Mesenchymal stem cell (in vitro differentiated cells and primary cell): ENCODE data around the gene MTMR11.

Source experiments
- DNase-seq: peaks from one replicate; pipeline ENCODE4 v3.0.0-alpha.2; 2013
- H2AFZ ChIP-seq: one replicate; pipeline ENCODE4 v1.6.1; 2013; ENCODE audit warnings: low read depth, mild to moderate bottlenecking, control low read depth, inconsistent platforms, low read length, moderate library complexity
- H2AK5ac ChIP-seq: 2 replicates; pipeline ENCODE4 v1.6.1; 2013; ENCODE audit warnings: low read length, moderate library complexity, mild to moderate bottlenecking, inconsistent platforms; ENCODE audit not compliant: severe bottlenecking
- H2BK120ac ChIP-seq: one replicate; pipeline ENCODE4 v1.6.1; 2013; ENCODE audit warnings: low read depth, mild to moderate bottlenecking, inconsistent platforms, low read length, moderate library complexity
- H2BK12ac ChIP-seq, 2 experiments: one replicate each; pipeline ENCODE4 v1.6.1; 2013; ENCODE audit warnings: inconsistent platforms in 2 of 2, low read length in 2 of 2, mild to moderate bottlenecking in 2 of 2, moderate library complexity in 2 of 2, control low read depth in 1 of 2
- H2BK15ac ChIP-seq: one replicate; pipeline ENCODE4 v1.6.1; 2013; ENCODE audit warnings: mild to moderate bottlenecking, low read depth, inconsistent platforms; ENCODE audit not compliant: poor library complexity, severe bottlenecking
- H2BK5ac ChIP-seq: 2 replicates; pipeline ENCODE4 v1.6.1; 2013; ENCODE audit warnings: low read depth, mild to moderate bottlenecking, low read length, control low read depth, inconsistent platforms; ENCODE audit not compliant: poor library complexity, severe bottlenecking
- H3K14ac ChIP-seq, 2 experiments: one replicate each; pipeline ENCODE4 v1.6.1; 2013; ENCODE audit warnings: inconsistent platforms in 2 of 2, low read length in 2 of 2, control low read depth in 1 of 2, mild to moderate bottlenecking in 1 of 2, moderate library complexity in 1 of 2
- H3K18ac ChIP-seq, 2 experiments: one replicate each; pipeline ENCODE4 v1.6.1; 2013; ENCODE audit warnings: inconsistent platforms in 2 of 2, low read length in 2 of 2, control low read depth in 1 of 2, low read depth in 1 of 2, mild to moderate bottlenecking in 1 of 2
- H3K23ac ChIP-seq, 2 experiments: one replicate each; pipeline ENCODE4 v1.6.1; 2013; ENCODE audit warnings: inconsistent platforms in 2 of 2, low read length in 2 of 2, mild to moderate bottlenecking in 2 of 2, moderate library complexity in 2 of 2, control low read depth in 1 of 2
- H3K27ac ChIP-seq: 2 replicates; pipeline ENCODE4 v1.5.1; 2013; ENCODE audit warnings: mild to moderate bottlenecking, moderate library complexity, low read length, control low read depth, inconsistent platforms; ENCODE audit not compliant: poor library complexity, severe bottlenecking
- H3K27me3 ChIP-seq, 2 experiments: 2 replicates each; pipeline versions ENCODE4 v1.6.1 to v1.7.0; 2013; ENCODE audit warnings: low read length in 2 of 2, mild to moderate bottlenecking in 2 of 2, moderate library complexity in 2 of 2, control low read depth in 1 of 2, inconsistent platforms in 1 of 2; ENCODE audit not compliant: control insufficient read depth in 1 of 2, insufficient read depth in 1 of 2
- H3K36me3 ChIP-seq, 2 experiments: 2 replicates each; pipeline versions ENCODE4 v1.6.1 to v1.7.0; 2013; ENCODE audit warnings: low read length in 2 of 2, control low read depth in 1 of 2, inconsistent platforms in 1 of 2, low read depth in 1 of 2, mild to moderate bottlenecking in 1 of 2; ENCODE audit not compliant: insufficient read depth in 2 of 2, control insufficient read depth in 1 of 2
- H3K4ac ChIP-seq, 2 experiments: one replicate each; pipeline ENCODE4 v1.6.1; 2013; ENCODE audit warnings: inconsistent platforms in 2 of 2, low read length in 2 of 2, mild to moderate bottlenecking in 2 of 2, moderate library complexity in 2 of 2, control low read depth in 1 of 2, low read depth in 1 of 2
- H3K4me1 ChIP-seq: 2 replicates; pipeline ENCODE4 v1.6.1; 2013; ENCODE audit warnings: low read depth, low read length, control low read depth; ENCODE audit not compliant: control insufficient read depth, insufficient read depth
- H3K4me2 ChIP-seq: 2 replicates; pipeline ENCODE4 v1.6.1; 2013; ENCODE audit warnings: low read length, mild to moderate bottlenecking, inconsistent platforms; ENCODE audit not compliant: poor library complexity, severe bottlenecking
- H3K4me3 ChIP-seq, 2 experiments: 2 replicates each; pipeline versions ENCODE4 v1.5.1 to v1.7.0; 2013; ENCODE audit warnings: low read length in 2 of 2, mild to moderate bottlenecking in 2 of 2, control low read depth in 1 of 2, low read depth in 1 of 2; ENCODE audit not compliant: insufficient read depth in 1 of 2
- H3K79me1 ChIP-seq: replicated peaks from 2 replicates; pipeline ENCODE4 v1.6.1; 2013; ENCODE audit warnings: mild to moderate bottlenecking, control low read depth, low read length, inconsistent platforms; ENCODE audit not compliant: poor library complexity, severe bottlenecking
- H3K9ac ChIP-seq: 2 replicates; pipeline ENCODE4 v1.7.0; 2013; ENCODE audit warnings: mild to moderate bottlenecking, low read length, moderate library complexity
- H3K9me3 ChIP-seq: 2 replicates; pipeline ENCODE4 v1.7.0; 2013; ENCODE audit warnings: mild to moderate bottlenecking, low read length; ENCODE audit not compliant: control insufficient read depth
- H4K8ac ChIP-seq: one replicate; pipeline ENCODE4 v1.6.1; 2013; ENCODE audit warnings: inconsistent platforms, mild to moderate bottlenecking, low read length, moderate library complexity
- H4K91ac ChIP-seq: one replicate; pipeline ENCODE4 v1.6.1; 2013; ENCODE audit warnings: mild to moderate bottlenecking, low read length, inconsistent platforms
- WGBS: methylation state at CpG from one replicate; pipeline ENCODE4 v1.1.7; 2013; ENCODE audit warnings: mixed read lengths; 5-methylcytosine and 5-hydroxymethylcytosine counted together

MTMR11 gene

GRCh38 chr1:149945206-149945605, 8.5 kb upstream of the MTMR11 start:
- 97% methylated on average over 4 of the region's 4 CpGs for WGBS

GRCh38 chr1:149942885-149943284, 6.2 kb upstream of the MTMR11 start:
- no peak overlapping the region for H2BK15ac ChIP-seq
- WGBS, result 38% methylated on average over 1 of the region's 3 CpGs
- no peak overlapping the region for H4K91ac ChIP-seq
- H3K14ac ChIP-seq, result no peak overlapping the region
- no peak overlapping the region for H3K4ac ChIP-seq
- H4K8ac ChIP-seq, result no peak overlapping the region
- H2BK5ac ChIP-seq, result no peak overlapping the region
- H3K9ac ChIP-seq, result peak overlapping the region; percentile 5
- no peak overlapping the region for H3K4me3 ChIP-seq
- no peak overlapping the region for H2AFZ ChIP-seq
- H3K27me3 ChIP-seq, result no peaks in the 10 kb centered on the region
- peaks cover 28 to 39% of the 10 kb centered on the region in 2 experiments for H3K36me3 ChIP-seq
- H3K18ac ChIP-seq, result no peak overlapping the region
- H3K79me1 ChIP-seq, result peaks cover 29% of the 10 kb centered on the region
- DNase-seq, result no peak
- H2BK120ac ChIP-seq, result no peak overlapping the region
- peaks cover 7% of the 10 kb centered on the region for H3K4me1 ChIP-seq
- H3K9me3 ChIP-seq, result no peaks in the 10 kb centered on the region
- no peak overlapping the region for H2BK12ac ChIP-seq
- no peak overlapping the region for H2AK5ac ChIP-seq
- no peak overlapping the region for H3K4me2 ChIP-seq
- H3K27ac ChIP-seq, result no peak overlapping the region
- H3K23ac ChIP-seq, result no peak overlapping the region

More at GRCh38 chr1:149945206-149945605, 8.5 kb upstream of the MTMR11 start:
- H3K27ac ChIP-seq, result no peak overlapping the region
- no peak overlapping the region for H3K4me3 ChIP-seq
- no peak overlapping the region for H3K9ac ChIP-seq
- H3K79me1 ChIP-seq, result peaks cover 30% of the 10 kb centered on the region
- no peak overlapping the region for H2BK5ac ChIP-seq
- no peaks in the 10 kb centered on the region for H3K27me3 ChIP-seq
- H2BK120ac ChIP-seq, result no peak overlapping the region
- no peak overlapping the region for H3K4me2 ChIP-seq
- H3K23ac ChIP-seq, result no peak overlapping the region
- no peak overlapping the region for H3K18ac ChIP-seq
- no peak overlapping the region for H2AFZ ChIP-seq
- H3K9me3 ChIP-seq, result no peaks in the 10 kb centered on the region
- H3K14ac ChIP-seq, result no peak overlapping the region
- no peak overlapping the region for H2BK12ac ChIP-seq
- H2AK5ac ChIP-seq, result no peak overlapping the region
- peaks cover 42 to 61% of the 10 kb centered on the region in 2 experiments for H3K36me3 ChIP-seq
- no peak overlapping the region for H2BK15ac ChIP-seq
- H3K4ac ChIP-seq, result no peak overlapping the region
- no peak overlapping the region for H4K8ac ChIP-seq
- no peak overlapping the region for H4K91ac ChIP-seq
- H3K4me1 ChIP-seq, result peaks cover 1% of the 10 kb centered on the region
- no peak for DNase-seq

- no peak overlapping the region for H2AK5ac ChIP-seq
- peak; percentile 57 for DNase-seq
- no peak overlapping the region for H2BK12ac ChIP-seq
- H2BK5ac ChIP-seq, result no peak overlapping the region
- no peak overlapping the region for H4K8ac ChIP-seq
- no peaks in the 10 kb centered on the region for H3K27me3 ChIP-seq
- H2BK15ac ChIP-seq, result no peak overlapping the region
- H3K79me1 ChIP-seq, result peaks cover 29% of the 10 kb centered on the region
- no peak overlapping the region for H4K91ac ChIP-seq
- no peak overlapping the region for H3K4me3 ChIP-seq
- no peak overlapping the region for H3K4ac ChIP-seq
- no peak overlapping the region for H2BK120ac ChIP-seq
- H3K18ac ChIP-seq, result no peak overlapping the region
- peaks cover 28 to 32% of the 10 kb centered on the region in 2 experiments for H3K36me3 ChIP-seq
- H3K4me1 ChIP-seq, result peaks cover 9% of the 10 kb centered on the region
- H3K14ac ChIP-seq, result no peak overlapping the region
- no peak overlapping the region for H3K9ac ChIP-seq
- H2AFZ ChIP-seq, result no peak overlapping the region
- no peak overlapping the region for H3K23ac ChIP-seq
- 79% methylated on average over 4 of the region's 5 CpGs for WGBS
- no peaks in the 10 kb centered on the region for H3K9me3 ChIP-seq
- no peak overlapping the region for H3K4me2 ChIP-seq
- H3K27ac ChIP-seq, result no peak overlapping the region
Measured at GRCh38 chr1:149942207-149942606, 5.5 kb upstream of the MTMR11 start.

GRCh38 chr1:149940427-149940826, 3.7 kb upstream of the MTMR11 start:
- Histone ChIP-seq H3K27ac (peak overlapping the region; percentile 41), H3K9ac (no peak overlapping the region), H3K4me1 (peaks cover 13% of the 10 kb centered on the region), H2BK5ac (no peak overlapping the region), H3K4ac (no peak overlapping the region), H3K4me2 (no peak overlapping the region), H2AK5ac (no peak overlapping the region), H4K8ac (no peak overlapping the region), H3K9me3 (no peaks in the 10 kb centered on the region), H2AFZ (no peak overlapping the region), H3K14ac (no peak overlapping the region), H2BK15ac (no peak overlapping the region), H2BK120ac (no peak overlapping the region), H2BK12ac (no peak overlapping the region), H4K91ac (no peak overlapping the region), H3K79me1 (peaks cover 39% of the 10 kb centered on the region), H3K36me3 (peaks cover 20 to 21% of the 10 kb centered on the region in 2 experiments), H3K4me3 (no peak overlapping the region), H3K27me3 (no peaks in the 10 kb centered on the region), H3K18ac (peak overlapping the region in 1 of 2 experiments; percentile 19), H3K23ac (no peak overlapping the region)
- WGBS, result 87% methylated on average over 2 of the region's 3 CpGs
- no peak for DNase-seq
